GM21360 (cell line): ENCODE data around the gene TMEM119.

Experiments used
- ATAC-seq: cut with Tn5 transposase; IDR thresholded peaks from one replicate; pipeline ENCODE4 v1.9.1; 2021; ENCODE audit warnings: mild to moderate bottlenecking, moderate library complexity; ENCODE audit not compliant: unreplicated experiment

The TMEM119 gene

GRCh38 chr12:108547686-108548085, 50.2 kb downstream of the TMEM119 start:
- ATAC-seq, result no peak

- no peak for ATAC-seq
Observed at GRCh38 chr12:108543652-108544051, 54.2 kb downstream of the TMEM119 start.

GRCh38 chr12:108542320-108542719, 55.6 kb downstream of the TMEM119 start:
- no peak for ATAC-seq
